ENCODE measurements around the gene DENND1A. TPM values are rescaled to one million over a fixed set of nuclear protein-coding genes. Genes with fewer than 3 reads are reported as not detected.

Gene DENND1A
- total RNA-seq, 1 experiment from 2014 or later, result 19.7 TPM

DNA sequence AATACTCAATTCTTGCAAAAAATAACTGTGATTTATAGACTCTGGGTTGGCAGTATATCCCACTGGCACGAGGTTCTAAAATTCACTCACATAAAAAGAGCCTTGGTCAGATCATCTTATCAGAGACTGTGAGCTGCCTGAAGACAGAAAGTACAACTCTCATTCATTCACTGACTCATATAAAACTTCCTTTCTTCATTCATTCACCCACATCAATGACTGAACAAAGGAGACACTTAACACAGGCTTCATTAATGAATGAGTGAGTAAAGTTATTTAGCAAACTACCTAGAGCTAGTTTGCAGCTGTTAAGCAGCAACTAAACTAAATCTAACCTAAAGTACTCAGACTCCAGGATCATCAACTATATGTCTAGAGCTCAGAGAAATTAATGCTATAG is 214.7 kb downstream of the DENND1A start:
- BruUV-seq (replicated peaks), result no TSS peak

DNA sequence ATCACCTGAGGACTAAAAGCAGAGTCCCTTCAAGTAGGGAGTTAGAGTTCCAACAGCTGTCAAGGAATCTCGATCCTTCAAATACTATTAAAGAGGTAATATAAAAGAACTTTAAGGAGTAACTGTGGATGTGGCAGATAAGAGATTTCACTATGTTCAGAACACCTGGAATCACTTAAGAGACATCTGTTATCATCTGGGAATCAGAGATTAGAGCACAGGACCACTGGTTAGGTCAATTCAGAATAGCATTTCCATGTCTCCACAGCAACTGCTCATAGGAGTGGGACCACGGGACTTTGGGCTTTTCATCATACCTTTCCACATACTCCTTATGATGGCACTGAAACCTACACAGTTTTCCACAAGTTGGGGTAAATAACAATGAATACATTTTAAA is 216.6 kb downstream of the DENND1A start:
- CTCF ChIA-PET, result no interaction called here
- Histone ChIP-seq H3K4me3 (ENCODE audit: low read depth in 2 of 2, low read length in 2 of 2) (no peak overlapping the region), H3K36me3 (ENCODE audit: control insufficient read depth, insufficient read depth, low read length) (no peaks in the 10 kb centered on the region), H3K4me1 (ENCODE audit: control insufficient read depth, insufficient read depth, low read length) (no peaks in the 10 kb centered on the region), H3K27me3 (ENCODE audit: control insufficient read depth, insufficient read depth, low read length) (no peaks in the 10 kb centered on the region), H3K9me3 (ENCODE audit: control insufficient read depth, insufficient read depth, low read depth, low read length) (no peaks in the 10 kb centered on the region), H3K27ac (ENCODE audit: low read length) (no peak overlapping the region)
- no peak for DNase-seq (ENCODE audit: low read depth, low spot score)
- no TSS peak for BruUV-seq (replicated peaks)
- ATAC-seq, result no peak
- intact Hi-C loops (cut with micrococcal nuclease; ENCODE audit: unreplicated experiment), result no loop called here
- no peak for TF ChIP-seq TCF7L2 (IDR thresholded peaks at IDR 0.05; ENCODE audit: low read depth, low read length)
- TF ChIP-seq POLR2AphosphoS5 (IDR thresholded peaks at IDR 0.05; ENCODE audit: low read depth, low read length), result no peak
- no peak for TF ChIP-seq SIN3A (IDR thresholded peaks at IDR 0.05; ENCODE audit: borderline replicate concordance, insufficient read depth, low read depth, low read length)
- TF ChIP-seq, protein P1, sequence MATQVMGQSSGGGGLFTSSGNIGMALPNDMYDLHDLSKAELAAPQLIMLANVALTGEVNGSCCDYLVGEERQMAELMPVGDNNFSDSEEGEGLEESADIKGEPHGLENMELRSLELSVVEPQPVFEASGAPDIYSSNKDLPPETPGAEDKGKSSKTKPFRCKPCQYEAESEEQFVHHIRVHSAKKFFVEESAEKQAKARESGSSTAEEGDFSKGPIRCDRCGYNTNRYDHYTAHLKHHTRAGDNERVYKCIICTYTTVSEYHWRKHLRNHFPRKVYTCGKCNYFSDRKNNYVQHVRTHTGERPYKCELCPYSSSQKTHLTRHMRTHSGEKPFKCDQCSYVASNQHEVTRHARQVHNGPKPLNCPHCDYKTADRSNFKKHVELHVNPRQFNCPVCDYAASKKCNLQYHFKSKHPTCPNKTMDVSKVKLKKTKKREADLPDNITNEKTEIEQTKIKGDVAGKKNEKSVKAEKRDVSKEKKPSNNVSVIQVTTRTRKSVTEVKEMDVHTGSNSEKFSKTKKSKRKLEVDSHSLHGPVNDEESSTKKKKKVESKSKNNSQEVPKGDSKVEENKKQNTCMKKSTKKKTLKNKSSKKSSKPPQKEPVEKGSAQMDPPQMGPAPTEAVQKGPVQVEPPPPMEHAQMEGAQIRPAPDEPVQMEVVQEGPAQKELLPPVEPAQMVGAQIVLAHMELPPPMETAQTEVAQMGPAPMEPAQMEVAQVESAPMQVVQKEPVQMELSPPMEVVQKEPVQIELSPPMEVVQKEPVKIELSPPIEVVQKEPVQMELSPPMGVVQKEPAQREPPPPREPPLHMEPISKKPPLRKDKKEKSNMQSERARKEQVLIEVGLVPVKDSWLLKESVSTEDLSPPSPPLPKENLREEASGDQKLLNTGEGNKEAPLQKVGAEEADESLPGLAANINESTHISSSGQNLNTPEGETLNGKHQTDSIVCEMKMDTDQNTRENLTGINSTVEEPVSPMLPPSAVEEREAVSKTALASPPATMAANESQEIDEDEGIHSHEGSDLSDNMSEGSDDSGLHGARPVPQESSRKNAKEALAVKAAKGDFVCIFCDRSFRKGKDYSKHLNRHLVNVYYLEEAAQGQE (IDR thresholded peaks at IDR 0.05; ENCODE audit: insufficient read depth in 1 of 2, low read depth in 2 of 2, low read length in 1 of 2), result no peak
- TF ChIP-seq, protein P2, sequence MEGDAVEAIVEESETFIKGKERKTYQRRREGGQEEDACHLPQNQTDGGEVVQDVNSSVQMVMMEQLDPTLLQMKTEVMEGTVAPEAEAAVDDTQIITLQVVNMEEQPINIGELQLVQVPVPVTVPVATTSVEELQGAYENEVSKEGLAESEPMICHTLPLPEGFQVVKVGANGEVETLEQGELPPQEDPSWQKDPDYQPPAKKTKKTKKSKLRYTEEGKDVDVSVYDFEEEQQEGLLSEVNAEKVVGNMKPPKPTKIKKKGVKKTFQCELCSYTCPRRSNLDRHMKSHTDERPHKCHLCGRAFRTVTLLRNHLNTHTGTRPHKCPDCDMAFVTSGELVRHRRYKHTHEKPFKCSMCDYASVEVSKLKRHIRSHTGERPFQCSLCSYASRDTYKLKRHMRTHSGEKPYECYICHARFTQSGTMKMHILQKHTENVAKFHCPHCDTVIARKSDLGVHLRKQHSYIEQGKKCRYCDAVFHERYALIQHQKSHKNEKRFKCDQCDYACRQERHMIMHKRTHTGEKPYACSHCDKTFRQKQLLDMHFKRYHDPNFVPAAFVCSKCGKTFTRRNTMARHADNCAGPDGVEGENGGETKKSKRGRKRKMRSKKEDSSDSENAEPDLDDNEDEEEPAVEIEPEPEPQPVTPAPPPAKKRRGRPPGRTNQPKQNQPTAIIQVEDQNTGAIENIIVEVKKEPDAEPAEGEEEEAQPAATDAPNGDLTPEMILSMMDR (IDR thresholded peaks at IDR 0.05), result no peak
- POLR2A ChIA-PET, result no interaction called here
- in situ Hi-C loops (cut with HindIII; ENCODE audit: low pct_unique_long_range_greater_than_20kb, low sequenced_read_pairs), result no loop called here

More for the DNA sequence above, 214.7 kb downstream of the DENND1A start:
- ChIA-PET CTCF (no interaction called here), POLR2A (no interaction called here)
- Histone ChIP-seq H3K36me3 (ENCODE audit: control insufficient read depth, insufficient read depth, low read length) (no peaks in the 10 kb centered on the region), H3K27ac (ENCODE audit: low read length) (no peak overlapping the region), H3K27me3 (ENCODE audit: control insufficient read depth, insufficient read depth, low read length) (no peaks in the 10 kb centered on the region), H3K9me3 (ENCODE audit: control insufficient read depth, insufficient read depth, low read depth, low read length) (no peaks in the 10 kb centered on the region), H3K4me3 (ENCODE audit: low read depth in 2 of 2, low read length in 2 of 2) (no peak overlapping the region), H3K4me1 (ENCODE audit: control insufficient read depth, insufficient read depth, low read length) (no peaks in the 10 kb centered on the region)
- DNase-seq (ENCODE audit: low read depth, low spot score), result no peak
- TF ChIP-seq, protein P1 (IDR thresholded peaks at IDR 0.05; ENCODE audit: insufficient read depth in 1 of 2, low read depth in 2 of 2, low read length in 1 of 2), result no peak
- TF ChIP-seq, protein P2 (IDR thresholded peaks at IDR 0.05), result no peak
- TF ChIP-seq SIN3A (IDR thresholded peaks at IDR 0.05; ENCODE audit: borderline replicate concordance, insufficient read depth, low read depth, low read length) (no peak), TCF7L2 (IDR thresholded peaks at IDR 0.05; ENCODE audit: low read depth, low read length) (no peak), POLR2AphosphoS5 (IDR thresholded peaks at IDR 0.05; ENCODE audit: low read depth, low read length) (no peak)
- intact Hi-C loops (cut with micrococcal nuclease; ENCODE audit: unreplicated experiment) (no loop called here), in situ Hi-C loops (cut with HindIII; ENCODE audit: low pct_unique_long_range_greater_than_20kb, low sequenced_read_pairs) (no loop called here)
- ATAC-seq, result no peak
